Neural cell (in vitro differentiated cells): Measurements from ENCODE around the gene PARD3B.

Experiments
- CTCF ChIP-seq: fragments of 450-650 bp; IDR thresholded peaks from 2 replicates; pipeline ENCODE4 v1.5.1; 2014; ENCODE audit warnings: antibody characterized with exemption, mild to moderate bottlenecking, moderate library complexity; ENCODE audit not compliant: poor library complexity, severe bottlenecking
- EP300 ChIP-seq: fragments of 450-650 bp; conservative IDR thresholded peaks from 2 replicates; pipeline ENCODE4 v1.6.1; 2014; ENCODE audit warnings: antibody characterized with exemption, mild to moderate bottlenecking, moderate library complexity; ENCODE audit not compliant: poor library complexity, severe bottlenecking
- TAF1 ChIP-seq: IDR thresholded peaks from 2 replicates; pipeline ENCODE4 v1.6.1; 2012; ENCODE audit warnings: low read depth

DNA sequence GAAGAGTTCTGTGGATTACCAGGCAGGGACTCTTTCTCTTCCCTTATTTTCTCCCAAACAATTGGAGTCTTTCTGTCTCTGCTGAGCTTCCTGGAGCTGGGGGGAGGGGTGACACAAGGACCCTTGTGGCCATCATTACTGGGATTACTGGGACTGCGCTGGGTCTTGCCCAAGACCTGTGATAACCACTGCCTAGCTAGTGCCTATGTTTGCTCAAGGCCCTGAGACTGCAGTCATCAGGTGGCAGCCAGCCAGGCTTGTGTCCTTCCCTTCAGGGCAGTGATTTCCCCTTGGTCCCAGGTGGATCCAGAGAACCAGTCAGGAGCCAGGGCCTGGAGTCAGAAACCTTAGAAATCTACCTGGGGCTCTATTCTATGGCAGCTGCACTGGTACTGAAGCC, 355.6 kb downstream of the PARD3B start:
- TF ChIP-seq EP300 = no peak
- TF ChIP-seq CTCF = no peak
- TF ChIP-seq TAF1 = no peak
